ENCODE data around the gene ZNRD2.

GRCh38 chr11:65557280-65558001 lies 12.8 kb upstream of the ZNRD2 start:
- TF ChIP-seq, protein P1, sequence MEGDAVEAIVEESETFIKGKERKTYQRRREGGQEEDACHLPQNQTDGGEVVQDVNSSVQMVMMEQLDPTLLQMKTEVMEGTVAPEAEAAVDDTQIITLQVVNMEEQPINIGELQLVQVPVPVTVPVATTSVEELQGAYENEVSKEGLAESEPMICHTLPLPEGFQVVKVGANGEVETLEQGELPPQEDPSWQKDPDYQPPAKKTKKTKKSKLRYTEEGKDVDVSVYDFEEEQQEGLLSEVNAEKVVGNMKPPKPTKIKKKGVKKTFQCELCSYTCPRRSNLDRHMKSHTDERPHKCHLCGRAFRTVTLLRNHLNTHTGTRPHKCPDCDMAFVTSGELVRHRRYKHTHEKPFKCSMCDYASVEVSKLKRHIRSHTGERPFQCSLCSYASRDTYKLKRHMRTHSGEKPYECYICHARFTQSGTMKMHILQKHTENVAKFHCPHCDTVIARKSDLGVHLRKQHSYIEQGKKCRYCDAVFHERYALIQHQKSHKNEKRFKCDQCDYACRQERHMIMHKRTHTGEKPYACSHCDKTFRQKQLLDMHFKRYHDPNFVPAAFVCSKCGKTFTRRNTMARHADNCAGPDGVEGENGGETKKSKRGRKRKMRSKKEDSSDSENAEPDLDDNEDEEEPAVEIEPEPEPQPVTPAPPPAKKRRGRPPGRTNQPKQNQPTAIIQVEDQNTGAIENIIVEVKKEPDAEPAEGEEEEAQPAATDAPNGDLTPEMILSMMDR (IDR thresholded peaks at IDR 0.05), result no peak
- no peak for TF ChIP-seq ZFX (IDR thresholded peaks at IDR 0.05; ENCODE audit: borderline replicate concordance)
